Measurements from ENCODE around the gene SLCO4C1. TPM values are rescaled to one million over a fixed set of nuclear protein-coding genes. Genes with fewer than 3 reads are reported as not detected.

SLCO4C1 gene, protein sequence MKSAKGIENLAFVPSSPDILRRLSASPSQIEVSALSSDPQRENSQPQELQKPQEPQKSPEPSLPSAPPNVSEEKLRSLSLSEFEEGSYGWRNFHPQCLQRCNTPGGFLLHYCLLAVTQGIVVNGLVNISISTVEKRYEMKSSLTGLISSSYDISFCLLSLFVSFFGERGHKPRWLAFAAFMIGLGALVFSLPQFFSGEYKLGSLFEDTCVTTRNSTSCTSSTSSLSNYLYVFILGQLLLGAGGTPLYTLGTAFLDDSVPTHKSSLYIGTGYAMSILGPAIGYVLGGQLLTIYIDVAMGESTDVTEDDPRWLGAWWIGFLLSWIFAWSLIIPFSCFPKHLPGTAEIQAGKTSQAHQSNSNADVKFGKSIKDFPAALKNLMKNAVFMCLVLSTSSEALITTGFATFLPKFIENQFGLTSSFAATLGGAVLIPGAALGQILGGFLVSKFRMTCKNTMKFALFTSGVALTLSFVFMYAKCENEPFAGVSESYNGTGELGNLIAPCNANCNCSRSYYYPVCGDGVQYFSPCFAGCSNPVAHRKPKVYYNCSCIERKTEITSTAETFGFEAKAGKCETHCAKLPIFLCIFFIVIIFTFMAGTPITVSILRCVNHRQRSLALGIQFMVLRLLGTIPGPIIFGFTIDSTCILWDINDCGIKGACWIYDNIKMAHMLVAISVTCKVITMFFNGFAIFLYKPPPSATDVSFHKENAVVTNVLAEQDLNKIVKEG
- total RNA-seq (2022; extraction: Qiagen RNA extraction), result 0.03 TPM in 1 of 5 replicates, not detected in the others

GRCh38 chr5:102296178-102296817, at the start of gene SLCO4C1:
SLCO4C1 (minus strand) TSS chr5:102296284; CDS start chr5:102296262, 22 bp downstream.

Other genes starting within 250 kb of the SLCO4C1 start
- gene SLCO6A1, start 202.7 kb upstream of the SLCO4C1 start, total RNA-seq (2022; extraction: Qiagen RNA extraction), result not detected in 5 replicates

Measured in A549 treated with Mapracorat at 1 μM for 4 hours (cell line).